Gastroesophageal sphincter (tissue), 3 donors: ENCODE measurements around the gene ATP4B.

Experiments
- EP300 ChIP-seq: sonication (generic); formaldehyde crosslinking; IDR thresholded peaks from one replicate; pipeline ENCODE4 v1.6.1; 2017; ENCODE audit warnings: antibody characterized with exemption, mild to moderate bottlenecking
- POLR2A ChIP-seq, 2 donors: fragments of 450-650 bp; IDR thresholded peaks; one replicate each; pipeline ENCODE4 v1.6.1; 2017; ENCODE audit warnings: antibody characterized with exemption in 2 of 2, mild to moderate bottlenecking in 2 of 2, moderate library complexity in 1 of 2
- POLR2AphosphoS5 ChIP-seq: sonication (generic); formaldehyde crosslinking; IDR thresholded peaks from one replicate; pipeline ENCODE4 v1.6.1; 2017; ENCODE audit warnings: antibody characterized with exemption
- TF ChIP-seq, protein P1 (sequence below), 4 experiments: fragments of 200-600 bp in 2 of 4; fragments of 450-650 bp in 2 of 4; sonication (generic) in 1 of 4; IDR thresholded peaks; one replicate each; pipeline ENCODE4 v1.5.1; 2017 to 2019; ENCODE audit warnings: antibody characterized with exemption in 4 of 4, mild to moderate bottlenecking in 2 of 4, moderate library complexity in 2 of 4

DNA sequence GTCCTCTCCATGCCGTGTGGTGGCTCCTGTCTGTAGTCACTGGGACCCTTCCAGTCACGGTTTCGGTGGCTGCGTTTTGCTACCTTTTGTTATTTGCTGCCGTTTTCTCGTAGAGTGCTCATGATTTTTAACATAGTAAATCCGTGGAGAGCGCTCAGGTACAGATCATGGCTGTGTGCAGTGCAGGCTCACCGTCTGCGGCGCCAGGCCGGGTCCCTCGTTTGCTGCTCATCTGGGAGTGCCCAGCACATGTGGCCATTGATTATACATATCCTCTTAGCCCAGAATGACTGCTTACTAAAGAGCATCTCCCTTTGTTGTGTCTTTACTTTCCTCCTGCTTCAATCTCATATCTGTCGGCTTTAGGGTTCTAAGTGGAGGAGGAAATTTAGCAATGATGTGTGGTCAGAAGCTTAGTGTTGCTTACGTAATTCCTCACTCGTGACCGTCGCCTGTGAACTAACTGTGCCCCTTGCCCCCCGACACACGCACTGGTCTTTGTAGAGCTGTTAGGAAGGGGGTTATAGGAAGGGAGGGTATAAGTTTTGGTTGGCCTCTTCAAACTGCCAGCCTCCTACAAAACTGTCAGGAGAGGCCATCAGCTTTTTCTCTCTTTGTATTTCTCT lies 41.6 kb downstream of the ATP4B start:
- TF ChIP-seq POLR2AphosphoS5 (no peak), EP300 (no peak), POLR2A (IDR thresholded peaks at IDR 0.05) (no peak)
- TF ChIP-seq, protein P1, sequence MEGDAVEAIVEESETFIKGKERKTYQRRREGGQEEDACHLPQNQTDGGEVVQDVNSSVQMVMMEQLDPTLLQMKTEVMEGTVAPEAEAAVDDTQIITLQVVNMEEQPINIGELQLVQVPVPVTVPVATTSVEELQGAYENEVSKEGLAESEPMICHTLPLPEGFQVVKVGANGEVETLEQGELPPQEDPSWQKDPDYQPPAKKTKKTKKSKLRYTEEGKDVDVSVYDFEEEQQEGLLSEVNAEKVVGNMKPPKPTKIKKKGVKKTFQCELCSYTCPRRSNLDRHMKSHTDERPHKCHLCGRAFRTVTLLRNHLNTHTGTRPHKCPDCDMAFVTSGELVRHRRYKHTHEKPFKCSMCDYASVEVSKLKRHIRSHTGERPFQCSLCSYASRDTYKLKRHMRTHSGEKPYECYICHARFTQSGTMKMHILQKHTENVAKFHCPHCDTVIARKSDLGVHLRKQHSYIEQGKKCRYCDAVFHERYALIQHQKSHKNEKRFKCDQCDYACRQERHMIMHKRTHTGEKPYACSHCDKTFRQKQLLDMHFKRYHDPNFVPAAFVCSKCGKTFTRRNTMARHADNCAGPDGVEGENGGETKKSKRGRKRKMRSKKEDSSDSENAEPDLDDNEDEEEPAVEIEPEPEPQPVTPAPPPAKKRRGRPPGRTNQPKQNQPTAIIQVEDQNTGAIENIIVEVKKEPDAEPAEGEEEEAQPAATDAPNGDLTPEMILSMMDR (IDR thresholded peaks at IDR 0.05) = no peak
